Mesenchymal stem cell (in vitro differentiated cells and primary cell): Measurements from ENCODE around the gene SERINC5.

ENCODE experiments used
- DNase-seq: peaks from one replicate; pipeline ENCODE4 v3.0.0-alpha.2; 2013
- H2AFZ ChIP-seq: one replicate; pipeline ENCODE4 v1.6.1; 2013; ENCODE audit warnings: low read depth, mild to moderate bottlenecking, control low read depth, inconsistent platforms, low read length, moderate library complexity
- H2AK5ac ChIP-seq: 2 replicates; pipeline ENCODE4 v1.6.1; 2013; ENCODE audit warnings: low read length, moderate library complexity, mild to moderate bottlenecking, inconsistent platforms; ENCODE audit not compliant: severe bottlenecking
- H2BK120ac ChIP-seq: one replicate; pipeline ENCODE4 v1.6.1; 2013; ENCODE audit warnings: low read depth, mild to moderate bottlenecking, inconsistent platforms, low read length, moderate library complexity
- H2BK12ac ChIP-seq, 2 experiments: one replicate each; pipeline ENCODE4 v1.6.1; 2013; ENCODE audit warnings: inconsistent platforms in 2 of 2, low read length in 2 of 2, mild to moderate bottlenecking in 2 of 2, moderate library complexity in 2 of 2, control low read depth in 1 of 2
- H2BK15ac ChIP-seq: one replicate; pipeline ENCODE4 v1.6.1; 2013; ENCODE audit warnings: mild to moderate bottlenecking, low read depth, inconsistent platforms; ENCODE audit not compliant: poor library complexity, severe bottlenecking
- H2BK5ac ChIP-seq: 2 replicates; pipeline ENCODE4 v1.6.1; 2013; ENCODE audit warnings: low read depth, mild to moderate bottlenecking, low read length, control low read depth, inconsistent platforms; ENCODE audit not compliant: poor library complexity, severe bottlenecking
- H3K14ac ChIP-seq, 2 experiments: one replicate each; pipeline ENCODE4 v1.6.1; 2013; ENCODE audit warnings: inconsistent platforms in 2 of 2, low read length in 2 of 2, control low read depth in 1 of 2, mild to moderate bottlenecking in 1 of 2, moderate library complexity in 1 of 2
- H3K18ac ChIP-seq, 2 experiments: one replicate each; pipeline ENCODE4 v1.6.1; 2013; ENCODE audit warnings: inconsistent platforms in 2 of 2, low read length in 2 of 2, control low read depth in 1 of 2, low read depth in 1 of 2, mild to moderate bottlenecking in 1 of 2
- H3K23ac ChIP-seq, 2 experiments: one replicate each; pipeline ENCODE4 v1.6.1; 2013; ENCODE audit warnings: inconsistent platforms in 2 of 2, low read length in 2 of 2, mild to moderate bottlenecking in 2 of 2, moderate library complexity in 2 of 2, control low read depth in 1 of 2
- H3K27ac ChIP-seq: 2 replicates; pipeline ENCODE4 v1.5.1; 2013; ENCODE audit warnings: mild to moderate bottlenecking, moderate library complexity, low read length, control low read depth, inconsistent platforms; ENCODE audit not compliant: poor library complexity, severe bottlenecking
- H3K27me3 ChIP-seq, 2 experiments: 2 replicates each; pipeline versions ENCODE4 v1.6.1 to v1.7.0; 2013; ENCODE audit warnings: low read length in 2 of 2, mild to moderate bottlenecking in 2 of 2, moderate library complexity in 2 of 2, control low read depth in 1 of 2, inconsistent platforms in 1 of 2; ENCODE audit not compliant: control insufficient read depth in 1 of 2, insufficient read depth in 1 of 2
- H3K36me3 ChIP-seq, 2 experiments: 2 replicates each; pipeline versions ENCODE4 v1.6.1 to v1.7.0; 2013; ENCODE audit warnings: low read length in 2 of 2, control low read depth in 1 of 2, inconsistent platforms in 1 of 2, low read depth in 1 of 2, mild to moderate bottlenecking in 1 of 2; ENCODE audit not compliant: insufficient read depth in 2 of 2, control insufficient read depth in 1 of 2
- H3K4ac ChIP-seq, 2 experiments: one replicate each; pipeline ENCODE4 v1.6.1; 2013; ENCODE audit warnings: inconsistent platforms in 2 of 2, low read length in 2 of 2, mild to moderate bottlenecking in 2 of 2, moderate library complexity in 2 of 2, control low read depth in 1 of 2, low read depth in 1 of 2
- H3K4me1 ChIP-seq: 2 replicates; pipeline ENCODE4 v1.6.1; 2013; ENCODE audit warnings: low read depth, low read length, control low read depth; ENCODE audit not compliant: control insufficient read depth, insufficient read depth
- H3K4me2 ChIP-seq: 2 replicates; pipeline ENCODE4 v1.6.1; 2013; ENCODE audit warnings: low read length, mild to moderate bottlenecking, inconsistent platforms; ENCODE audit not compliant: poor library complexity, severe bottlenecking
- H3K4me3 ChIP-seq, 2 experiments: 2 replicates each; pipeline versions ENCODE4 v1.5.1 to v1.7.0; 2013; ENCODE audit warnings: low read length in 2 of 2, mild to moderate bottlenecking in 2 of 2, control low read depth in 1 of 2, low read depth in 1 of 2; ENCODE audit not compliant: insufficient read depth in 1 of 2
- H3K79me1 ChIP-seq: replicated peaks from 2 replicates; pipeline ENCODE4 v1.6.1; 2013; ENCODE audit warnings: mild to moderate bottlenecking, control low read depth, low read length, inconsistent platforms; ENCODE audit not compliant: poor library complexity, severe bottlenecking
- H3K9ac ChIP-seq: 2 replicates; pipeline ENCODE4 v1.7.0; 2013; ENCODE audit warnings: mild to moderate bottlenecking, low read length, moderate library complexity
- H3K9me3 ChIP-seq: 2 replicates; pipeline ENCODE4 v1.7.0; 2013; ENCODE audit warnings: mild to moderate bottlenecking, low read length; ENCODE audit not compliant: control insufficient read depth
- H4K8ac ChIP-seq: one replicate; pipeline ENCODE4 v1.6.1; 2013; ENCODE audit warnings: inconsistent platforms, mild to moderate bottlenecking, low read length, moderate library complexity
- H4K91ac ChIP-seq: one replicate; pipeline ENCODE4 v1.6.1; 2013; ENCODE audit warnings: mild to moderate bottlenecking, low read length, inconsistent platforms
- WGBS: methylation state at CpG from one replicate; pipeline ENCODE4 v1.1.7; 2013; ENCODE audit warnings: mixed read lengths; 5-methylcytosine and 5-hydroxymethylcytosine counted together

Gene SERINC5

DNA sequence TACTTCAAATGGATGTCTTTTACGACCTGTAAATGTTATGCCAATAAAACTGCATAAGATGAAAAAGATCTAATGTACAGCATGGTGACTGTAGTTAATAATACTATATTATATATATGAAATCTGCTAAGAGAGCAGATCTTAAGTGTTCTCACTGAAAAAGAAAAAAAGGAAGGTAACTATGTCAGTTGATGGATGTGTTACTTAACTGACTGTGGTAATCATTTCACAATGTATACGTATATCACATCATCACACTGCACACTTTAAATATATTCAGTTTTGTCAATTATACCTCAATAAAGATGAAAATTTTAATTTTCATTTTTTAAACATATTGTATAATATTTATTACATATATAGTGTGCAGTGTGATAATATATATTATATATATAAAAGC lies 188.8 kb downstream of the SERINC5 start:
- H2AFZ ChIP-seq, result no peak overlapping the region
- H3K4me1 ChIP-seq, result no peaks in the 10 kb centered on the region
- no peaks in the 10 kb centered on the region for H3K36me3 ChIP-seq
- H3K23ac ChIP-seq, result no peak overlapping the region
- H3K4ac ChIP-seq, result no peak overlapping the region
- no CpG with 5 or more reads among the region's 2 CpGs for WGBS
- no peak overlapping the region for H4K8ac ChIP-seq
- no peak overlapping the region for H2BK120ac ChIP-seq
- H4K91ac ChIP-seq, result no peak overlapping the region
- H3K9ac ChIP-seq, result no peak overlapping the region
- H2BK15ac ChIP-seq, result no peak overlapping the region
- no peaks in the 10 kb centered on the region for H3K79me1 ChIP-seq
- no peaks in the 10 kb centered on the region for H3K9me3 ChIP-seq
- H3K4me2 ChIP-seq, result no peak overlapping the region
- no peaks in the 10 kb centered on the region for H3K27me3 ChIP-seq
- H3K14ac ChIP-seq, result no peak overlapping the region
- H3K18ac ChIP-seq, result no peak overlapping the region
- H3K4me3 ChIP-seq, result no peak overlapping the region
- H3K27ac ChIP-seq, result no peak overlapping the region
- H2BK12ac ChIP-seq, result no peak overlapping the region
- no peak overlapping the region for H2BK5ac ChIP-seq
- H2AK5ac ChIP-seq, result no peak overlapping the region
- no peak for DNase-seq

DNA sequence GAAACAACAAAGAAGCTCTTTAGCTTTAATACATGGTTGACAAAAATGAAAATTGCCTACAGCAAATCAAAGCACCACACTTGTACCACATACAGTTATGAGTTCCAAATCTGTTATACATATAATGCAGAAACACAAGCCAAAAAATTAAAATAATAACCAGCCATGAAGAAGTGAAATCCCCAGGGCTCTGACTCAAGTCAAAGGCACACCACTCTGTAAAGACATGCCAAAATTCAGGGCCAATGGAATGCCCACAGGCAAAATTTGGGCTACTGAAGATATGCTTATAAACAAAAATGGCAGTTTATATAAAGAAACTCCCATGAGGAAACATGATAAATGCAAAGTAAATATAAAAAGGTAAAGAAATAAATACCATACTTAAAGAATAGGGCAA lies 191.7 kb downstream of the SERINC5 start:
- no peak overlapping the region for H3K4me3 ChIP-seq
- H4K91ac ChIP-seq, result no peak overlapping the region
- H4K8ac ChIP-seq, result no peak overlapping the region
- H3K36me3 ChIP-seq, result no peaks in the 10 kb centered on the region
- no peak for DNase-seq
- no peak overlapping the region for H3K4me2 ChIP-seq
- H3K27ac ChIP-seq, result no peak overlapping the region
- no peak overlapping the region for H3K23ac ChIP-seq
- no peaks in the 10 kb centered on the region for H3K79me1 ChIP-seq
- no peak overlapping the region for H3K14ac ChIP-seq
- H3K4me1 ChIP-seq, result no peaks in the 10 kb centered on the region
- no peak overlapping the region for H2BK12ac ChIP-seq
- H3K9ac ChIP-seq, result no peak overlapping the region
- H3K27me3 ChIP-seq, result no peaks in the 10 kb centered on the region
- no peak overlapping the region for H2BK5ac ChIP-seq
- H2BK120ac ChIP-seq, result no peak overlapping the region
- no peak overlapping the region for H3K4ac ChIP-seq
- no peak overlapping the region for H2AFZ ChIP-seq
- no peaks in the 10 kb centered on the region for H3K9me3 ChIP-seq
- H2AK5ac ChIP-seq, result no peak overlapping the region
- H2BK15ac ChIP-seq, result no peak overlapping the region
- H3K18ac ChIP-seq, result no peak overlapping the region
